Parathyroid adenoma (tissue), 2 donors: ENCODE data around the gene GYG1.

Source experiments
- H2AFZ ChIP-seq: fragments of 300-600 bp; sonication (generic); one replicate; pipeline ENCODE4 v1.7.0; 2017; ENCODE audit warnings: antibody characterized with exemption, mild to moderate bottlenecking
- H3K27ac ChIP-seq: fragments of 300-600 bp; sonication (generic); one replicate; pipeline ENCODE4 v1.7.0; 2017
- H3K27me3 ChIP-seq: fragments of 300-600 bp; sonication (generic); one replicate; pipeline ENCODE4 v1.7.0; 2017; ENCODE audit warnings: low read length; ENCODE audit not compliant: control insufficient read depth, insufficient read depth
- H3K36me3 ChIP-seq: fragments of 300-600 bp; sonication (generic); one replicate; pipeline ENCODE4 v1.7.0; 2017; ENCODE audit warnings: low read length; ENCODE audit not compliant: control insufficient read depth, insufficient read depth
- H3K4me1 ChIP-seq: fragments of 300-600 bp; sonication (generic); one replicate; pipeline ENCODE4 v1.7.0; 2017; ENCODE audit warnings: control low read depth
- H3K4me2 ChIP-seq: fragments of 300-600 bp; sonication (generic); one replicate; pipeline ENCODE4 v1.7.0; 2017; ENCODE audit warnings: low read length
- H3K4me3 ChIP-seq: fragments of 300-600 bp; sonication (generic); one replicate; pipeline ENCODE4 v1.7.0; 2017; ENCODE audit warnings: low read depth, low read length
- H3K79me2 ChIP-seq: fragments of 300-600 bp; sonication (generic); one replicate; pipeline ENCODE4 v1.7.0; 2017; ENCODE audit warnings: control low read depth
- H3K9ac ChIP-seq: fragments of 300-600 bp; sonication (generic); one replicate; pipeline ENCODE4 v1.7.0; 2017; ENCODE audit warnings: mild to moderate bottlenecking
- H3K9me3 ChIP-seq: fragments of 300-600 bp; sonication (generic); one replicate; pipeline ENCODE4 v1.7.0; 2017; ENCODE audit warnings: low read length; ENCODE audit not compliant: control insufficient read depth
- CTCF ChIP-seq: fragments of 300-600 bp; sonication (generic); IDR thresholded peaks from one replicate; pipeline ENCODE4 v1.7.0; 2017; ENCODE audit warnings: antibody characterized with exemption, mild to moderate bottlenecking
- donor health status: primary hyperparathyroidism.

The GYG1 gene

GRCh38 chr3:148955544-148956346 is 35.6 kb upstream of the GYG1 start:
- peak; percentile 62 for TF ChIP-seq CTCF
- Histone ChIP-seq H3K4me1 (no peaks in the 10 kb centered on the region), H3K4me3 (no peak overlapping the region), H3K27me3 (no peaks in the 10 kb centered on the region), H3K27ac (peak overlapping the region; percentile 48), H3K36me3 (no peaks in the 10 kb centered on the region), H3K79me2 (no peaks in the 10 kb centered on the region), H2AFZ (peak overlapping the region; percentile 58), H3K9ac (no peak overlapping the region), H3K9me3 (no peaks in the 10 kb centered on the region), H3K4me2 (no peak overlapping the region)

- no peaks in the 10 kb centered on the region for H3K79me2 ChIP-seq
- no peak for TF ChIP-seq CTCF
- no peak overlapping the region for H2AFZ ChIP-seq
- H3K27ac ChIP-seq = no peak overlapping the region
- no peak overlapping the region for H3K4me3 ChIP-seq
- no peaks in the 10 kb centered on the region for H3K27me3 ChIP-seq
- H3K9ac ChIP-seq = no peak overlapping the region
- no peaks in the 10 kb centered on the region for H3K9me3 ChIP-seq
- no peaks in the 10 kb centered on the region for H3K36me3 ChIP-seq
- no peaks in the 10 kb centered on the region for H3K4me1 ChIP-seq
- H3K4me2 ChIP-seq = no peak overlapping the region
Observed at GRCh38 chr3:148957586-148957985, 33.8 kb upstream of the GYG1 start.

- H2AFZ ChIP-seq = no peak overlapping the region
- no peaks in the 10 kb centered on the region for H3K36me3 ChIP-seq
- TF ChIP-seq CTCF = no peak
- H3K79me2 ChIP-seq = no peaks in the 10 kb centered on the region
- no peak overlapping the region for H3K4me3 ChIP-seq
- no peak overlapping the region for H3K9ac ChIP-seq
- no peaks in the 10 kb centered on the region for H3K9me3 ChIP-seq
- no peak overlapping the region for H3K4me2 ChIP-seq
- H3K27me3 ChIP-seq = no peaks in the 10 kb centered on the region
- H3K27ac ChIP-seq = no peak overlapping the region
- no peaks in the 10 kb centered on the region for H3K4me1 ChIP-seq
Observed at GRCh38 chr3:148958696-148959095, 32.6 kb upstream of the GYG1 start.

GRCh38 chr3:148962513-148962912 is 28.8 kb upstream of the GYG1 start:
- no peak overlapping the region for H3K9ac ChIP-seq
- no peaks in the 10 kb centered on the region for H3K79me2 ChIP-seq
- H3K27me3 ChIP-seq = no peaks in the 10 kb centered on the region
- no peaks in the 10 kb centered on the region for H3K9me3 ChIP-seq
- H3K4me1 ChIP-seq = no peaks in the 10 kb centered on the region
- no peak overlapping the region for H3K4me2 ChIP-seq
- no peak for TF ChIP-seq CTCF
- no peak overlapping the region for H3K4me3 ChIP-seq
- no peak overlapping the region for H3K27ac ChIP-seq
- no peaks in the 10 kb centered on the region for H3K36me3 ChIP-seq
- H2AFZ ChIP-seq = no peak overlapping the region

- no peak overlapping the region for H2AFZ ChIP-seq
Observed at GRCh38 chr3:148964809-148965208, 26.5 kb upstream of the GYG1 start.

More at GRCh38 chr3:148964809-148965208, 26.5 kb upstream of the GYG1 start:
- Histone ChIP-seq H3K27me3 (no peaks in the 10 kb centered on the region), H3K27ac (no peak overlapping the region), H3K9me3 (no peaks in the 10 kb centered on the region), H3K36me3 (no peaks in the 10 kb centered on the region), H3K9ac (no peak overlapping the region), H3K4me1 (no peaks in the 10 kb centered on the region), H3K4me2 (no peak overlapping the region), H3K79me2 (no peaks in the 10 kb centered on the region), H3K4me3 (no peak overlapping the region)
- TF ChIP-seq CTCF = no peak
